ENCODE results near the gene TET2. TPM values are rescaled to one million over a fixed set of nuclear protein-coding genes. Genes with fewer than 3 reads are reported as not detected.

Gene TET2
- total RNA-seq, 1 experiment from 2014 or later = 3.4 TPM

- TF ChIP-seq JAZF1 (CRISPR knock-in tag; IDR thresholded peaks at IDR 0.05) (no peak), HMGA2 (CRISPR knock-in tag; IDR thresholded peaks at IDR 0.05) (no peak), ZNF671 (CRISPR knock-in tag; IDR thresholded peaks at IDR 0.05) (no peak), GABPB1 (CRISPR knock-in tag; IDR thresholded peaks at IDR 0.05) (no peak), ELF4 (CRISPR knock-in tag; IDR thresholded peaks at IDR 0.05; ENCODE audit: low read depth) (no peak), STAT6 (CRISPR knock-in tag; conservative IDR thresholded peaks at IDR 0.05; ENCODE audit: low read depth) (no peak), GTF2I (CRISPR knock-in tag; conservative IDR thresholded peaks at IDR 0.05) (no peak), MYBL2 (CRISPR knock-in tag; IDR thresholded peaks at IDR 0.05) (no peak), HMGXB4 (CRISPR knock-in tag; IDR thresholded peaks at IDR 0.05) (no peak), NFATC4 (CRISPR knock-in tag; IDR thresholded peaks at IDR 0.05) (no peak), ZNF317 (CRISPR knock-in tag; IDR thresholded peaks at IDR 0.05; ENCODE audit: borderline replicate concordance, low read depth) (no peak), PRDM15 (CRISPR knock-in tag; IDR thresholded peaks at IDR 0.05) (no peak), RELA (CRISPR knock-in tag; IDR thresholded peaks at IDR 0.05; ENCODE audit: borderline replicate concordance) (no peak), ZBTB21 (CRISPR knock-in tag; IDR thresholded peaks at IDR 0.05; ENCODE audit: borderline replicate concordance) (no peak), AFF4 (CRISPR knock-in tag; IDR thresholded peaks at IDR 0.05; ENCODE audit: borderline replicate concordance) (no peak), ZNF423 (CRISPR knock-in tag; IDR thresholded peaks at IDR 0.05) (no peak), CBFB (CRISPR knock-in tag; IDR thresholded peaks at IDR 0.05; ENCODE audit: low read depth) (no peak), EMX1 (CRISPR knock-in tag; IDR thresholded peaks at IDR 0.05) (no peak)
- CTCF ChIA-PET = no interaction called here
- Mint-ChIP-seq H3K27me3 (ENCODE audit: low read depth) (no peaks in the 10 kb centered on the region), H3K27ac (no peak overlapping the region), H3K4me1 (no peaks in the 10 kb centered on the region), H3K4me3 (no peak overlapping the region), H3K9me3 (no peaks in the 10 kb centered on the region), H3K36me3 (peaks cover 6% of the 10 kb centered on the region)
- ATAC-seq = no peak
- DNase-seq (ENCODE audit: low spot score) = no peak
- POLR2A ChIA-PET = no interaction called here
Observed at GRCh38 chr4:105267280-105267679, 120.6 kb downstream of the TET2 start.

Data from WTC11 (cell line).